ENCODE data around the gene IKZF1.
A peak's percentile ranks its signal among the peaks of the same experiment; 100 is the strongest.

IKZF1 gene

GRCh38 chr7:50283731-50284130 is 20.8 kb upstream of the IKZF1 start:
- no peak for DNase-seq

GRCh38 chr7:50284296-50284695 is 20.2 kb upstream of the IKZF1 start:
- no peak for DNase-seq

GRCh38 chr7:50285269-50285668 is 19.2 kb upstream of the IKZF1 start:
- DNase-seq = peak; percentile 72 to 75

- DNase-seq = no peak
Measured at GRCh38 chr7:50287129-50287528, 17.4 kb upstream of the IKZF1 start.

- no peak for DNase-seq
Measured at GRCh38 chr7:50292165-50292757, 12.3 kb upstream of the IKZF1 start.

GRCh38 chr7:50292763-50293162 is 11.8 kb upstream of the IKZF1 start:
- no peak for DNase-seq

GRCh38 chr7:50293509-50294179 is 10.9 kb upstream of the IKZF1 start:
- no peak for DNase-seq

GRCh38 chr7:50295133-50295532 is 9.4 kb upstream of the IKZF1 start:
- DNase-seq = no peak

- no peak for DNase-seq
Measured at GRCh38 chr7:50296799-50297198, 7.7 kb upstream of the IKZF1 start.

GRCh38 chr7:50298811-50299562 is 5.5 kb upstream of the IKZF1 start:
- no peak for DNase-seq

GRCh38 chr7:50300336-50300735 is 4.2 kb upstream of the IKZF1 start:
- no peak for DNase-seq

- DNase-seq = no peak
Measured at GRCh38 chr7:50302486-50303334, 1.8 kb upstream of the IKZF1 start.

GRCh38 chr7:50303335-50304128 is 984 bp upstream of the IKZF1 start:
- peak; percentile 57 to 81 for DNase-seq

GRCh38 chr7:50304911-50305582 is 531 bp downstream of the IKZF1 start:
- peak; percentile 31 to 46 for DNase-seq

- DNase-seq = peak in 1 of 2 donors; percentile 53
Measured at GRCh38 chr7:50305583-50306493, 1.3 kb downstream of the IKZF1 start.

- peak; percentile 40 to 42 for DNase-seq
Measured at GRCh38 chr7:50306494-50307367, 2.2 kb downstream of the IKZF1 start.

GRCh38 chr7:50307368-50308032 is 3.0 kb downstream of the IKZF1 start:
- DNase-seq = no peak

- DNase-seq = no peak
Measured at GRCh38 chr7:50308203-50308531, 3.7 kb downstream of the IKZF1 start.
